ENCODE data around the gene P2RY10. TPM values are rescaled to one million over a fixed set of nuclear protein-coding genes. Genes with fewer than 3 reads are reported as not detected.

Gene P2RY10
- total and polyA plus RNA-seq, 2 donors (not counting 3 experiments of a cell fraction or from before 2014, with no cell fraction given), result not detected

DNA sequence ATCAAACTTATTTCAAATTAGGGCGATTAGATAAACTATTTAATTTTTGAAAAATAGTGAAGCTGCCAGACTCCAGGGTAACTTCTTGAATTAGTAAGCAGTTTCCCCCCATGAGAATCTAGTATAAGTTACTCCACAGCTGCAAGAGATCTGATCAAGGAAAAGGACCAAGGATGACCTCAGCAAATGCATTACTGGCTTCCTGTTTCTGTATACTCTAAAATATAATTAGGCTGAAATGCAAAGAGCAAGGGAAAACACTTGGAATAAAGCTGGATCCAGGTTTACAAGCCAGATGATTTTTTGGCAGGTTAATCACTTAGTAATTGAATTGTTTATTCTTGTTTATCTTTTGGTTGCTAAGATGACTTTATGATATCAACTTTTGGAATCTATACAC lies 13.4 kb upstream of the P2RY10 start:
- Histone ChIP-seq H3K4me2 (ENCODE audit: insufficient read depth, low read length) (no peak overlapping the region), H2AFZ (ENCODE audit: low read depth, low read length) (no peak overlapping the region), H3K79me2 (ENCODE audit: control insufficient read depth, insufficient read depth, low read length) (no peaks in the 10 kb centered on the region), H3K27me3 (ENCODE audit: control insufficient read depth in 2 of 2, insufficient read depth in 2 of 2, low read length in 2 of 2) (no peaks in the 10 kb centered on the region), H3K9me1 (replicated peaks; ENCODE audit: control insufficient read depth, extremely low read depth, insufficient read depth, low read length) (no peaks in the 10 kb centered on the region), H3K4me3 (replicated peaks in 1 of 3; ENCODE audit: insufficient read depth in 1 of 3, low read depth in 1 of 3, low read length in 3 of 3) (no peak overlapping the region), H3K27ac (ENCODE audit: insufficient read depth, low read depth, low read length) (no peak overlapping the region), H3K9me3 (replicated peaks; ENCODE audit: control insufficient read depth, insufficient read depth, low read length) (no peaks in the 10 kb centered on the region), H3K36me3 (ENCODE audit: control insufficient read depth in 2 of 2, extremely low read depth in 1 of 2, insufficient read depth in 2 of 2, low read length in 2 of 2) (no peaks in the 10 kb centered on the region), H3K4me1 (ENCODE audit: control insufficient read depth, extremely low read depth, insufficient read depth, low read length) (no peaks in the 10 kb centered on the region), H4K20me1 (replicated peaks; ENCODE audit: control insufficient read depth, extremely low read depth, insufficient read depth, low read length) (no peaks in the 10 kb centered on the region), H3K9ac (replicated peaks; ENCODE audit: extremely low read depth, insufficient read depth, low read length) (no peak overlapping the region)
- dilution Hi-C loops (cut with MboI; ENCODE audit: extremely low pct_ligation_motif_present, low sequenced_read_pairs) (no loop called here), intact Hi-C loops (cut with micrococcal nuclease) (no loop called here)
- BruUV-seq (replicated peaks), result no TSS peak
- FAIRE-seq, result no peak
- DNase-seq (ENCODE audit: low read depth, low spot score), result no peak
- TF ChIP-seq POLR2AphosphoS5 (IDR thresholded peaks at IDR 0.05; ENCODE audit: insufficient read depth, low read depth, low read length), result no peak
- TF ChIP-seq POLR2A (IDR thresholded peaks at IDR 0.05; ENCODE audit: low read depth, low read length), result no peak
- TF ChIP-seq, protein P1, sequence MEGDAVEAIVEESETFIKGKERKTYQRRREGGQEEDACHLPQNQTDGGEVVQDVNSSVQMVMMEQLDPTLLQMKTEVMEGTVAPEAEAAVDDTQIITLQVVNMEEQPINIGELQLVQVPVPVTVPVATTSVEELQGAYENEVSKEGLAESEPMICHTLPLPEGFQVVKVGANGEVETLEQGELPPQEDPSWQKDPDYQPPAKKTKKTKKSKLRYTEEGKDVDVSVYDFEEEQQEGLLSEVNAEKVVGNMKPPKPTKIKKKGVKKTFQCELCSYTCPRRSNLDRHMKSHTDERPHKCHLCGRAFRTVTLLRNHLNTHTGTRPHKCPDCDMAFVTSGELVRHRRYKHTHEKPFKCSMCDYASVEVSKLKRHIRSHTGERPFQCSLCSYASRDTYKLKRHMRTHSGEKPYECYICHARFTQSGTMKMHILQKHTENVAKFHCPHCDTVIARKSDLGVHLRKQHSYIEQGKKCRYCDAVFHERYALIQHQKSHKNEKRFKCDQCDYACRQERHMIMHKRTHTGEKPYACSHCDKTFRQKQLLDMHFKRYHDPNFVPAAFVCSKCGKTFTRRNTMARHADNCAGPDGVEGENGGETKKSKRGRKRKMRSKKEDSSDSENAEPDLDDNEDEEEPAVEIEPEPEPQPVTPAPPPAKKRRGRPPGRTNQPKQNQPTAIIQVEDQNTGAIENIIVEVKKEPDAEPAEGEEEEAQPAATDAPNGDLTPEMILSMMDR (IDR thresholded peaks at IDR 0.05; ENCODE audit: extremely low read depth in 1 of 2, insufficient read depth in 1 of 2, low read depth in 1 of 2, low read length in 2 of 2), result no peak
- TF ChIP-seq, protein P2, sequence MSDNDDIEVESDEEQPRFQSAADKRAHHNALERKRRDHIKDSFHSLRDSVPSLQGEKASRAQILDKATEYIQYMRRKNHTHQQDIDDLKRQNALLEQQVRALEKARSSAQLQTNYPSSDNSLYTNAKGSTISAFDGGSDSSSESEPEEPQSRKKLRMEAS (IDR thresholded peaks at IDR 0.05; ENCODE audit: insufficient read depth, insufficient read length), result no peak
- TF ChIP-seq EZH2 (IDR thresholded peaks at IDR 0.05; ENCODE audit: borderline replicate concordance, low read depth, low read length, severe bottlenecking), result no peak
- TF ChIP-seq GATA2 (IDR thresholded peaks at IDR 0.05; ENCODE audit: insufficient read depth, insufficient read length, low read depth, low read length), result no peak
- no peak for TF ChIP-seq FOS (IDR thresholded peaks at IDR 0.05; ENCODE audit: borderline replicate concordance, insufficient read depth, low read length)
- no peak for TF ChIP-seq MYC (IDR thresholded peaks at IDR 0.05; ENCODE audit: low read depth, low read length)
- no peak for TF ChIP-seq JUN (IDR thresholded peaks at IDR 0.05; ENCODE audit: borderline replicate concordance, insufficient read depth, insufficient read length, low read depth)
- ChIA-PET POLR2A (no interaction called here), CTCF (no interaction called here)

All from endothelial cell of umbilical vein (primary cell).